ENCODE data around the gene TSSK2. TPM values are rescaled to one million over a fixed set of nuclear protein-coding genes. Genes with fewer than 3 reads are reported as not detected.

TSSK2 gene
- total RNA-seq, 3 donors from 2014 or later: not detected

DNA sequence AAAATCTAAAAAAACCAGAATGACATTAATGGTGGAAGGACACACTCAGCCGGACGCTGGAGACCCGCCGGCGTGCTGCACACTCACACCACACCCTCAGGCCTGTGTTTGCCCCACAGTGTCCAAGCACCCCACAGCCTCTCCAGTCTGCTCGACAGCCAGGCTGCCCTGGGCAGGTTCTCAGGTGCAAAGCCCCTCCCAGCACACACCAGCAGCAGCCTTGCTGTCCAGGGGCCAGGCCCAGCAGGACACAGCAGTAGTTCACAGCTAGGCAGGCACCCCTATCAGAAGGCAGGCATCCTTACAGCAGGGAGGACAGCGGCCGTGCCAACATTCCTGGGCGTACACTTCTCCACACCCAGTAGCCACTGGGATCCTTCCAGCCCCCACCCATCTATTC, 49.1 kb downstream of the TSSK2 start:
- Mint-ChIP-seq H3K4me3 (no peak overlapping the region), H3K9me3 (no peaks in the 10 kb centered on the region), H3K27me3 (ENCODE audit: low read depth) (no peaks in the 10 kb centered on the region), H3K4me1 (ENCODE audit: low read depth) (peaks cover 24% of the 10 kb centered on the region), H3K36me3 (ENCODE audit: insufficient read depth) (no peaks in the 10 kb centered on the region)
- ATAC-seq: no peak
- DNase-seq: no peak

DNA sequence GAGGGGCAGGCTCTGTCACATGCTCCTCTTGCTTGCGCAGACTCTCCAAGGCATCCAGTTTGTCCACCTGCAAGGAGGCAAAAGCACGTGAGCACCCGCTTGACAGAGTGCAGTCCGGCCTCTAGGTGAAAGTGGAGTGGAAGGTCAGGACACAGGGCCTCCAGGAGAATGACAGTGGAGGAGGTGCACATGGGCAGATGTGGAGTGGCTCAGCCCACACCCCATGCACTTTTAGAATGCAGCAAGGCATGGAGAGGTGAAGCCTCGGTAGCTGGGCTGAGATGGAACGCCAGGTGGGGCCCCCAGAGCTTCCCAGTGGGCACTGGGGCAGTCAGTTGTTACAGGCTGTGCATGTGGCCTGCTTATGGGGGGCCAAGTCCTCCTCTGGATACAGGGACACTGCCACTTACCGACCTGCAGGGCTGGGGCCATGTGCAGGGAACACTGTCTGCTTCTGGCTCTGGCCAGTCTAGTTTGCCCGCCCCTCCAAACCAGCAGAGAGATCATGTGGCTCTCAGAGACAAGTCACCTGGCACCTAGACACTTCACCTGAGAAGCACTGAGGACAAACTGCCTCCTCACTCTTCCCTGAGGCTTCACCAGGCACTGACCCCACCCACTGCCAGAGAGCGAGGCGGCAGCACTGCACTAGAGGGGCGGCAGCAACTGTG, 49.8 kb downstream of the TSSK2 start:
- H3K4me3 Mint-ChIP-seq: no peak overlapping the region
- no peak for ATAC-seq
- H3K27me3 Mint-ChIP-seq (ENCODE audit: low read depth): no peaks in the 10 kb centered on the region

GRCh38 chr22:19181786-19182471, 50.8 kb downstream of the TSSK2 start:
- Mint-ChIP-seq H3K27me3 (ENCODE audit: low read depth) (no peaks in the 10 kb centered on the region), H3K4me3 (peak overlapping the region; percentile 47), H3K36me3 (ENCODE audit: insufficient read depth) (no peaks in the 10 kb centered on the region), H3K4me1 (ENCODE audit: low read depth) (peaks cover 21% of the 10 kb centered on the region), H3K9me3 (no peaks in the 10 kb centered on the region)
- no peak for ATAC-seq
- no peak for DNase-seq

More for the DNA sequence above, 49.8 kb downstream of the TSSK2 start:
- Mint-ChIP-seq H3K36me3 (ENCODE audit: insufficient read depth) (no peaks in the 10 kb centered on the region), H3K4me1 (ENCODE audit: low read depth) (peaks cover 24% of the 10 kb centered on the region), H3K9me3 (no peaks in the 10 kb centered on the region)
- DNase-seq: no peak

Other genes starting within 250 kb of the TSSK2 start
- gene DGCR6, start 225.0 kb upstream of the TSSK2 start, total RNA-seq: 1 to 10 TPM; 1.2 to 1.6 (median 1.4) TPM
- gene PRODH, start 195.0 kb upstream of the TSSK2 start, total RNA-seq: under 1 TPM; 0.16 to 0.40 (median 0.19) TPM
- gene DGCR2, start 8.9 kb upstream of the TSSK2 start, total RNA-seq: 10 to 100 TPM; 25.8 to 27.7 (median 27.0) TPM
- gene ESS2, start 13.3 kb downstream of the TSSK2 start, total RNA-seq: 10 to 100 TPM; 21.8 to 22.5 (median 22.0) TPM
- gene GSC2, start 19.0 kb downstream of the TSSK2 start, total RNA-seq: not detected
- gene SLC25A1, start 47.4 kb downstream of the TSSK2 start, total RNA-seq: 10 to 100 TPM; 31.7 to 36.6 (median 34.1) TPM
- gene CLTCL1, start 160.4 kb downstream of the TSSK2 start, total RNA-seq: under 1 TPM; 0.16 to 0.33 (median 0.18) TPM

All from activated T-cell treated with anti-CD3 and anti-CD28 coated beads, Interleukin-2, amount 50 U/mL, for 4 hours (primary cell).